ENCODE results near the gene JDP2.
"Not testable (repeated sequence)": the region's sequence is repeated elsewhere in the genome, so short reads cannot be mapped to it uniquely, and the experiment has no call there.

JDP2 gene

DNA sequence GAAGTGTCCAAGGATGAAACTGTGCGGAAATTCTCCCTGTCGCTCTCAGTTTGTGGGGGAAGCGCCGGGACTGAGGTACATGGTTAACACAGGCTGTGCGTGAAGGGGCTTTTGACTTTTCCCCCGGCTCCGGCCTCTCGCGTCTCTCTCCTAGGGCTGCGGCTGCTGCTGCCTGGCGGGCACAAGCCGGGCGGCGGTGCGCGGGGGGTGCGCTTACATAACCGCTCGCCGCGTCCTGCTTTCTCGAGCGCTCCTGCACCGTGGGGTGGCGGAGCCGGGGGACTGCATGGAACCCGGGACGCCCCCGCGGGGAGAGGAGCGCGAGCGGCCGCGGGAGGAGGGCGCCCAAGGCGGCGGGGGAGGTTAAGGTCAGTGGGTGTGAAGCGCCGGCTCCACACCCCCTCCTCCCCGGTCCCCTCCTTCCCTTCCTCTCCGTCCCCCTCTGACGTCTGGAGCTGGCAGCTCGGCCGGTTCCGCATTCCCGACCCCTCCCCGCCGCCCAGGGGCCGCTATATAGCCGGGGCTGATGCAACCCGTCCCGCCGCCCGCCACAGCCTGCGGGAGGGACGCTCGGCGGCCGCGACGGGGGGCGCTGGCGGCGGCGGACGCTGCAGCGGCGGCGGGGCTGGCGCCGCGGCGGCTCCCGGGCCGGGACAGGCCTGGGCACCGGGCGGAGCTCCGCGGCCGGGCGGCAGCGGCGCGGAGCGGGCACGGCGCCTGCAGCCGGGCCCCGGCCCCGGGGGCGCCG, at the start of gene JDP2:
TSS of gene JDP2 (plus strand) at position 541 of the 748 bp plus-strand sequence. CDS start 9,899 bp downstream, outside the sequence.
- peaks cover 4% of the 10 kb centered on the region for H3K36me3 ChIP-seq (ENCODE audit: insufficient read depth, low read length)
- no peaks in the 10 kb centered on the region for H3K9me3 ChIP-seq (ENCODE audit: control insufficient read depth, insufficient read depth, low read length)
- peak within 1 kb of the TSS; percentile 77 for H3K9ac ChIP-seq (ENCODE audit: low read depth, low read length)
- peaks cover 27% of the 10 kb centered on the region for H3K4me1 ChIP-seq (ENCODE audit: insufficient read depth, low read length)

- Histone ChIP-seq H3K9me3 (ENCODE audit: control insufficient read depth, insufficient read depth, low read length) (no peaks in the 10 kb centered on the region), H3K4me1 (ENCODE audit: insufficient read depth, low read length) (peaks cover 12% of the 10 kb centered on the region), H3K9ac (ENCODE audit: low read depth, low read length) (no peak overlapping the region), H3K36me3 (ENCODE audit: insufficient read depth, low read length) (no peaks in the 10 kb centered on the region)
Observed at GRCh38 chr14:75379246-75379929, 48.4 kb upstream of the JDP2 start.

- peaks cover 12% of the 10 kb centered on the region for H3K4me1 ChIP-seq (ENCODE audit: insufficient read depth, low read length)
- no peaks in the 10 kb centered on the region for H3K9me3 ChIP-seq (ENCODE audit: control insufficient read depth, insufficient read depth, low read length)
- H3K9ac ChIP-seq (ENCODE audit: low read depth, low read length), result no peak overlapping the region
- H3K36me3 ChIP-seq (ENCODE audit: insufficient read depth, low read length), result no peaks in the 10 kb centered on the region
Observed at GRCh38 chr14:75379930-75380270, 47.9 kb upstream of the JDP2 start.

GRCh38 chr14:75380656-75381055, 47.2 kb upstream of the JDP2 start:
- no peaks in the 10 kb centered on the region for H3K36me3 ChIP-seq (ENCODE audit: insufficient read depth, low read length)
- peaks cover 12% of the 10 kb centered on the region for H3K4me1 ChIP-seq (ENCODE audit: insufficient read depth, low read length)
- no peak overlapping the region for H3K9ac ChIP-seq (ENCODE audit: low read depth, low read length)
- no peaks in the 10 kb centered on the region for H3K9me3 ChIP-seq (ENCODE audit: control insufficient read depth, insufficient read depth, low read length)

GRCh38 chr14:75381642-75382041, 46.2 kb upstream of the JDP2 start:
- Histone ChIP-seq H3K4me1 (ENCODE audit: insufficient read depth, low read length) (peaks cover 12% of the 10 kb centered on the region), H3K9me3 (ENCODE audit: control insufficient read depth, insufficient read depth, low read length) (no peaks in the 10 kb centered on the region), H3K36me3 (ENCODE audit: insufficient read depth, low read length) (no peaks in the 10 kb centered on the region), H3K9ac (ENCODE audit: low read depth, low read length) (no peak overlapping the region)

DNA sequence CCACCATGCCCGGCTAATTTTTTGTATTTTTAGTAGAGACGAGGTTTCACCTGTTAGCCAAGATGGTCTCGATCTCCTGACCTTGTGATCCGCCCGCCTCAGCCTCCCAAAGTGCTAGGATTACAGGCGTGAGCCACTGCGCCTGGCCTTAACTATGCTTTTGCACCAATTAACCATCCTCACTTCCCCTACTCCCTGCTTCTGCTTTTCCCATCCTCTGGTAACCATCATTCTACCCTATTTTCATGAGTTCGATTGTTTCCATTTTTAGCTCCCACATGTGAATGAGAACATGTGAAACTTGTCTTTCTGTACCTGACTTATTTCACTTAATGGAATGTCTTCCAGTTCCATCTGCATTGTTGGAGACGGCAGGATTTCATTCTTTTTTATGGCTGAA, 44.6 kb upstream of the JDP2 start:
- peaks cover 12% of the 10 kb centered on the region for H3K4me1 ChIP-seq (ENCODE audit: insufficient read depth, low read length)
- not testable (repeated sequence) for H3K9me3 ChIP-seq (ENCODE audit: control insufficient read depth, insufficient read depth, low read length); H3K9ac ChIP-seq (ENCODE audit: low read depth, low read length); H3K36me3 ChIP-seq (ENCODE audit: insufficient read depth, low read length)

GRCh38 chr14:75383721-75384120, 44.1 kb upstream of the JDP2 start:
- peaks cover 12% of the 10 kb centered on the region for H3K4me1 ChIP-seq (ENCODE audit: insufficient read depth, low read length)

DNA sequence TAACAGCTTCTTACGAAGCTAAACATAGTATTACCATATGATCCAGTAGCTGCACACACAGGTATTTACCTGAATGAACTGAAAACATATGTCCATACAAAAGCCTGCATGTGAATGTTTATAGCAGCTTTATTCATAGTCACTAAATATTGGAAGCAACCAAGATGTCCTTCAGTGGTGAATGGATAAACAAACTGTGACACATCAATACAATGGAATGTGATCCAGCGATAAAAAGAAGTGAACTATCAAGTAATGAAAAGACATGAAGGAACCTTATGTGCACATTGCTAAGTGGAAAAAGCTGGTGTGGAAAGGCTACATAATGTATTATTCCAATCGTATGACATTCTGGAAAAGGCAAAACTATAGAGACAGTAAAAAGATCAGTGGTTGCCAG, 38.1 kb upstream of the JDP2 start:
- Histone ChIP-seq H3K36me3 (ENCODE audit: insufficient read depth, low read length) (no peaks in the 10 kb centered on the region), H3K9me3 (ENCODE audit: control insufficient read depth, insufficient read depth, low read length) (no peaks in the 10 kb centered on the region), H3K4me1 (ENCODE audit: insufficient read depth, low read length) (peaks cover 6% of the 10 kb centered on the region; the same call in 1 of the 2 replicates), H3K9ac (ENCODE audit: low read depth, low read length) (no peak overlapping the region)

More at GRCh38 chr14:75383721-75384120, 44.1 kb upstream of the JDP2 start:
- no peaks in the 10 kb centered on the region for H3K9me3 ChIP-seq (ENCODE audit: control insufficient read depth, insufficient read depth, low read length)
- H3K36me3 ChIP-seq (ENCODE audit: insufficient read depth, low read length), result no peaks in the 10 kb centered on the region
- no peak overlapping the region for H3K9ac ChIP-seq (ENCODE audit: low read depth, low read length)

DNA sequence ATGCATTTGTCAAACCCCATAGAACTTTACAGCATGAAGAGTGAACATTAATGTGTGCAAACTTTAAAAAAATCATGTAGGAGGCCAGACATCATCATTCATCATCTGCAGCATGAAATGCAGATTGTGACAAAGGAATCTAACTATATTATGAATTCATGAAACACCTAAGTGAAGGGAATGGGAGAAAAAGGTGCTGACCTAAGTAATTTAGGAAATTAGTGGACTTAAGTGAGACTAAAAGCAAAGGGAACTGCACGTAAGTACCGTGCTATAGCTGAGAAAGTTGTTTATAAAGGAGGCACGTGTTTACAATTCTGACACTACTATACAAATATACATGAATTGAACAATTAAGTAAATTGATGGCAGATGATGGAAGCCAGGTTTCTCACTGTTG, 37.6 kb upstream of the JDP2 start:
- Histone ChIP-seq H3K36me3 (ENCODE audit: insufficient read depth, low read length) (no peaks in the 10 kb centered on the region), H3K9ac (ENCODE audit: low read depth, low read length) (no peak overlapping the region), H3K9me3 (ENCODE audit: control insufficient read depth, insufficient read depth, low read length) (no peaks in the 10 kb centered on the region), H3K4me1 (ENCODE audit: insufficient read depth, low read length) (peaks cover 6% of the 10 kb centered on the region; the same call in 1 of the 2 replicates)

GRCh38 chr14:75391953-75392352, 35.9 kb upstream of the JDP2 start:
- no peak overlapping the region for H3K9ac ChIP-seq (ENCODE audit: low read depth, low read length)
- H3K9me3 ChIP-seq (ENCODE audit: control insufficient read depth, insufficient read depth, low read length), result no peaks in the 10 kb centered on the region
- H3K36me3 ChIP-seq (ENCODE audit: insufficient read depth, low read length), result no peaks in the 10 kb centered on the region
- H3K4me1 ChIP-seq (ENCODE audit: insufficient read depth, low read length), result peaks cover 6% of the 10 kb centered on the region; the same call in 1 of the 2 replicates

- Histone ChIP-seq H3K9me3 (ENCODE audit: control insufficient read depth, insufficient read depth, low read length) (no peaks in the 10 kb centered on the region), H3K4me1 (ENCODE audit: insufficient read depth, low read length) (peaks cover 6% of the 10 kb centered on the region; the same call in 1 of the 2 replicates), H3K36me3 (ENCODE audit: insufficient read depth, low read length) (no peaks in the 10 kb centered on the region), H3K9ac (ENCODE audit: low read depth, low read length) (no peak overlapping the region)
Observed at GRCh38 chr14:75392686-75393641, 34.9 kb upstream of the JDP2 start.

DNA sequence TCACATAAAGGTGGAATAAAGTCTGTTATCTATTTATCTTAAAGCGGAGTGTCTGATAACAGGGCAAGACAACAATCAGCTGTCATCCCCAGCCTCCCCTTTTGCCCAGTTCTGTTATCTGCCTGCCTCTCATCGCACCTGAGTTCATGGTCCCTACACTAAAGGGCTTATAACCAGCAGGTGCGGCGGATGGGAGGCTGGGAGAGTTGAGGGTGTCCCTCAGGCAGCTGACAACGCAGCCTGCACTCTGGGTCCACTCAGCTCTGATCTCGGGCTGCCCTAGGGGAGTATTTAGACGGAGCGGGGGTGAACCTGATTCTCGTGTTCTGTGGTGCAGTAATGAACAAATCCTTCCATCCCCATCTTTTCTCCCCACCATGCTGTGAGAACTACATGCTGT, 34.0 kb upstream of the JDP2 start:
- Histone ChIP-seq H3K9ac (ENCODE audit: low read depth, low read length) (no peak overlapping the region), H3K36me3 (ENCODE audit: insufficient read depth, low read length) (no peaks in the 10 kb centered on the region), H3K9me3 (ENCODE audit: control insufficient read depth, insufficient read depth, low read length) (no peaks in the 10 kb centered on the region), H3K4me1 (ENCODE audit: insufficient read depth, low read length) (peaks cover 6% of the 10 kb centered on the region; the same call in 1 of the 2 replicates)

DNA sequence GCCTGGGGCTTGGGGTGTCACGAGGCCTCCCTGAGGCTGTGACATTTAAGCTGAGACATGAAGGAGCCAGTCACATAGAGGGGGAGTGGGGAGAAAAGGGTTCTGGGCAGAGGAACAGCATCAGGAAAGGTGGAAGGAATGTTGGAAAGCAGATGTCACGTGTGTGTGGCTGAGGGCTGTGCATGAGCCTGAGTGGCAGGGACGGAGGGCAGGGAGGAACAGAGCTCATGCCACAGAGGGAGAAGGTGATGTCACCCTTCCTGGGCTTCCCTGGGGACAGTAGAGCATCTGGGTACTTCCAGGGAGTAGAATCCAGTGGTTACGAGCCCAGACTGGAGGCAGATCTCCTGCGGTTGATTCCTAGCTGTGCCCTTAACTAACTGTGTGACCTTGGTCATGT, 32.0 kb upstream of the JDP2 start:
- Histone ChIP-seq H3K36me3 (ENCODE audit: insufficient read depth, low read length) (no peaks in the 10 kb centered on the region), H3K9ac (ENCODE audit: low read depth, low read length) (no peak overlapping the region), H3K9me3 (ENCODE audit: control insufficient read depth, insufficient read depth, low read length) (no peaks in the 10 kb centered on the region; the same call in 1 of the 2 replicates), H3K4me1 (ENCODE audit: insufficient read depth, low read length) (peaks cover 6% of the 10 kb centered on the region; the same call in 1 of the 2 replicates)

DNA sequence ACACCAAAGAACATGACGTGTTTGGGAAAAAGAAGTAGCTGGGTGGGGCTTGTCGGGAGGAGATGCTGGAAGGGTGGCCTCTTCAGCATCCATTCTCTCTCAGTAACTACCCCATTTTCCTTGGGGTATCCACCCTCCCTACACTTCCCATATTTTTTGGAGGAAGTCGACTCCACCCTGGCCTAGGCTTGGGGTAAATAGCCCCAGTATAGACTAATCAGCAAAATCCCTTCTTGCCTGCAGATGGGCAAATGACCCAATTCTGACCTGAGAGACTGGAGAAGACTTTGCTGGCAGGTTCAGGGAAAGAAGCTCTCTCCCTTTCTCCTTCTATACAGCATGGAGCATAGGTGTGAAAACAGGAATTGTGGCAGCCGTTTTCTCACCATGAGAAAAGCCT, 28.5 kb upstream of the JDP2 start:
- Histone ChIP-seq H3K9ac (ENCODE audit: low read depth, low read length) (no peak overlapping the region), H3K4me1 (ENCODE audit: insufficient read depth, low read length) (no peaks in the 10 kb centered on the region; the same call in 1 of the 2 replicates), H3K36me3 (ENCODE audit: insufficient read depth, low read length) (no peaks in the 10 kb centered on the region), H3K9me3 (ENCODE audit: control insufficient read depth, insufficient read depth, low read length) (no peaks in the 10 kb centered on the region; the same call in 1 of the 2 replicates)
